HCT116 (cell line): Measurements from ENCODE around the gene NT5C1B. TPM values are rescaled to one million over a fixed set of nuclear protein-coding genes. Genes with fewer than 3 reads are reported as not detected.

ENCODE experiments used
- ATAC-seq: fragments of 200-7000 bp; cut with Tn5 transposase; 2 replicates; pipeline ENCODE4 v1.9.1; 2020; ENCODE audit warnings: mild to moderate bottlenecking, moderate library complexity
- BruUV-seq: library from RNA; stranded (reverse); fragments of 400-500 nt; replicated peaks from 2 replicates; lab custom pipeline; 2021; lab: Mats Ljungman, UMichigan
- CTCF ChIA-PET: fragments of 300-600 bp; sonication (Branson Sonifier 250); formaldehyde crosslinking; loops from one replicate; lab custom pipeline; 2021; ENCODE audit warnings: antibody characterized with exemption; lab: Charles Lee
- POLR2A ChIA-PET: fragments of 300-600, 350-600 bp; sonication (Branson Sonifier 250); formaldehyde crosslinking; loops from one replicate; lab custom pipeline; 2021; ENCODE audit warnings: antibody characterized with exemption; lab: Charles Lee
- RAD21 ChIA-PET, 2 experiments: fragments of 300-600 bp; sonication (Branson Sonifier 250); formaldehyde crosslinking; loops; one replicate each; lab custom pipeline; 2023; ENCODE audit warnings: low total read pairs in 2 of 2; ENCODE audit not compliant: uncharacterized antibody in 2 of 2, unreplicated experiment in 2 of 2, low non-redundant PET in 1 of 2; lab: Charles Lee
- DNase-seq: peaks from one replicate; pipeline ENCODE4 v3.0.0-alpha.2; 2010; ENCODE audit warnings: low read depth, low spot score
- H2AFZ ChIP-seq: fragments of 200-600 bp; shearing (Covaris generic), sonication (generic); 2 replicates; pipeline ENCODE4 v1.6.1; 2017; ENCODE audit warnings: low read depth, mixed run types, mixed read lengths, antibody characterized with exemption, low read length; ENCODE audit not compliant: poor library complexity, severe bottlenecking
- H3K27ac ChIP-seq: 2 replicates; pipeline ENCODE4 v1.5.1; 2012; ENCODE audit warnings: low read depth, low read length
- H3K27me3 ChIP-seq: fragments of 200-600 bp; sonication (generic); 2 replicates; pipeline ENCODE4 v1.6.1; 2016; ENCODE audit warnings: mixed run types, low read length, mixed read lengths; ENCODE audit not compliant: insufficient read depth
- H3K36me3 ChIP-seq, 2 experiments: fragments of 200-500 bp in 1 of 2; fragments of 200-600 bp in 1 of 2; sonication (Bioruptor generic) in 1 of 2; sonication (generic) in 1 of 2; 2 replicates each; pipeline versions ENCODE4 v1.5.1 to v1.6.1; 2014 to 2016; ENCODE audit warnings: low read length in 2 of 2, inconsistent platforms in 1 of 2, mixed read lengths in 1 of 2, mixed run types in 1 of 2; ENCODE audit not compliant: insufficient read depth in 2 of 2, control insufficient read depth in 1 of 2
- H3K4me1 ChIP-seq, 2 experiments: fragments of 200-600 bp in 1 of 2; sonication (generic) in 1 of 2; 2 replicates each; pipeline versions ENCODE4 v1.5.1 to v1.6.1; 2012 to 2017; ENCODE audit warnings: low read length in 2 of 2, inconsistent platforms in 1 of 2, mild to moderate bottlenecking in 1 of 2, mixed read lengths in 1 of 2, mixed run types in 1 of 2, moderate library complexity in 1 of 2; ENCODE audit not compliant: insufficient read depth in 2 of 2, control insufficient read depth in 1 of 2
- H3K4me2 ChIP-seq: fragments of 200-600 bp; sonication (generic); 2 replicates; pipeline ENCODE4 v1.6.1; 2017; ENCODE audit warnings: mixed run types, low read length, mixed read lengths
- H3K4me3 ChIP-seq, 2 experiments: fragments of 200-600 bp in 1 of 2; sonication (generic) in 1 of 2; replicated peaks in 1 of 2; 2 replicates each; pipeline ENCODE4 v1.5.1; 2011 to 2016; ENCODE audit warnings: low read length in 2 of 2, control low read depth in 1 of 2, low read depth in 1 of 2, mild to moderate bottlenecking in 1 of 2, mixed read lengths in 1 of 2, mixed run types in 1 of 2
- H3K79me2 ChIP-seq: fragments of 200-600 bp; sonication (generic); 2 replicates; pipeline ENCODE4 v1.6.1; 2017; ENCODE audit warnings: mild to moderate bottlenecking, mixed run types, low read length, moderate library complexity, mixed read lengths; ENCODE audit not compliant: insufficient read depth
- H3K9ac ChIP-seq: fragments of 200-600 bp; sonication (generic); 2 replicates; pipeline ENCODE4 v1.6.1; 2016; ENCODE audit warnings: low read length, mixed read lengths
- H3K9me2 ChIP-seq: fragments of 200-600 bp; sonication (generic), shearing (Covaris generic); 2 replicates; pipeline ENCODE4 v1.6.1; 2017; ENCODE audit warnings: mixed run types, mild to moderate bottlenecking, moderate library complexity; ENCODE audit not compliant: insufficient read depth
- H3K9me3 ChIP-seq, 2 experiments: fragments of 200-500 bp in 1 of 2; fragments of 200-600 bp in 1 of 2; sonication (Bioruptor generic) in 1 of 2; sonication (generic) in 1 of 2; 2 replicates each; pipeline ENCODE4 v1.6.1; 2014 to 2017; ENCODE audit warnings: low read length in 2 of 2, mixed read lengths in 2 of 2, inconsistent platforms in 1 of 2, low read depth in 1 of 2, mild to moderate bottlenecking in 1 of 2, mixed run types in 1 of 2, moderate library complexity in 1 of 2; ENCODE audit not compliant: control insufficient read depth in 1 of 2, insufficient read depth in 1 of 2
- H4K20me1 ChIP-seq: fragments of 200-600 bp; sonication (generic), shearing (Covaris generic); 2 replicates; pipeline ENCODE4 v1.6.1; 2017; ENCODE audit warnings: mixed run types, mild to moderate bottlenecking, moderate library complexity; ENCODE audit not compliant: insufficient read depth
- CBX3 ChIP-seq: IDR thresholded peaks from 2 replicates; pipeline ENCODE4 v1.6.1; 2012; ENCODE audit warnings: low read depth
- CEBPB ChIP-seq: IDR thresholded peaks from 2 replicates; pipeline ENCODE4 v1.6.1; 2012; ENCODE audit warnings: low read depth
- EGR1 ChIP-seq: IDR thresholded peaks from 2 replicates; pipeline ENCODE4 v1.6.1; 2012; ENCODE audit warnings: low read depth
- ELF1 ChIP-seq: IDR thresholded peaks from 2 replicates; pipeline ENCODE4 v1.6.1; 2012; ENCODE audit warnings: low read depth, borderline replicate concordance
- EZH2 ChIP-seq: fragments of 200-600 bp; sonication (generic); IDR thresholded peaks from 2 replicates; pipeline ENCODE4 v1.6.1; 2017; ENCODE audit warnings: antibody characterized with exemption, mixed run types
- EZH2phosphoT487 ChIP-seq: fragments of 200-600 bp; IDR thresholded peaks from 2 replicates; pipeline ENCODE4 v1.6.1; 2018; ENCODE audit warnings: antibody characterized with exemption, borderline replicate concordance
- JUND ChIP-seq: IDR thresholded peaks from 2 replicates; pipeline ENCODE4 v1.6.1; 2012
- POLR2A ChIP-seq: IDR thresholded peaks from 2 replicates; pipeline ENCODE4 v1.7.0; 2011; ENCODE audit warnings: borderline replicate concordance; ENCODE audit not compliant: insufficient read depth, insufficient read length; ENCODE audit errors: extremely low read depth
- POLR2AphosphoS5 ChIP-seq: IDR thresholded peaks from 2 replicates; pipeline ENCODE4 v1.6.1; 2011; ENCODE audit warnings: mild to moderate bottlenecking, low read depth, low read length, moderate library complexity
- RAD21 ChIP-seq: IDR thresholded peaks from 2 replicates; pipeline ENCODE4 v1.6.1; 2012; ENCODE audit warnings: low read depth, mild to moderate bottlenecking
- SIN3A ChIP-seq: IDR thresholded peaks from 2 replicates; pipeline ENCODE4 v1.6.1; 2012; ENCODE audit warnings: low read depth
- SRF ChIP-seq: IDR thresholded peaks from 2 replicates; pipeline ENCODE4 v1.6.1; 2012; ENCODE audit warnings: low read depth
- YY1 ChIP-seq: IDR thresholded peaks from 2 replicates; pipeline ENCODE4 v1.6.1; 2011; ENCODE audit warnings: low read length, low read depth, moderate library complexity, mild to moderate bottlenecking; ENCODE audit not compliant: insufficient replicate concordance; ENCODE audit errors: extremely low read depth
- ZFX ChIP-seq: fragments of 450-650 bp; IDR thresholded peaks from 2 replicates; pipeline ENCODE4 v1.6.1; 2017
- ZNF274 ChIP-seq: fragments of 200-500 bp; sonication (Bioruptor generic); IDR thresholded peaks from 2 replicates; pipeline ENCODE4 v1.6.1; 2014; ENCODE audit warnings: mild to moderate bottlenecking, low read depth, low read length, inconsistent platforms
- intact Hi-C: fragments of 100-400 bp; cut with micrococcal nuclease; formaldehyde crosslinking; loops from 2 replicates; pipeline ENCODE4 v1.10.0; 2022
- total RNA-seq: library from RNA; stranded (reverse); gene quantifications from one replicate; pipeline ENCODE4 v1.2.1, GENCODE V29; 2021; ENCODE audit not compliant: unreplicated experiment
- TF ChIP-seq, protein P1 (sequence below): IDR thresholded peaks from 2 replicates; pipeline ENCODE4 v1.6.1; 2012
- TF ChIP-seq, protein P2 (sequence below): IDR thresholded peaks from 2 replicates; pipeline ENCODE4 v1.6.1; 2012
- TF ChIP-seq, protein P3 (sequence below): IDR thresholded peaks from 2 replicates; pipeline ENCODE4 v1.6.1; 2012; ENCODE audit warnings: low read depth

Gene NT5C1B
- total RNA-seq, 1 experiment from 2014 or later = not detected

DNA sequence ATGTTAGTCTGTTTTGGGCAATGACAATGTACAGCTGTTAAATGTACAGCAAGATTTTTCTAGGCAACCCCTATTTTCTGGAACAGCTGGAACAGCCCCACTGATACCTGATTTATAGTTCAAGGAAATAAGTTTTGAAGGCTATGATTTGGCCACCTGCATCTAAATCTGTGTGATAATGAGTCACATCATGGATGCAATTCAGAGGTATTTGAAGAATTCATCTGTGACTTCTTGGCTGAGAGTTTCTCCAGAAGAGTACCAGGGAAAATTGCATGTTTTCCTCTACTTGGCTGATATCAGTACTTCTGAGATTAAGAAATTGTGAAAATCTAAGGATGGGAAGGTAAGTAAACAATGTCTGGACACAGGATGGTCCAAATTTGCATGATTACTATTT is 40.7 kb upstream of the NT5C1B start:
- Histone ChIP-seq H3K9me3 (no peaks in the 10 kb centered on the region), H3K79me2 (no peaks in the 10 kb centered on the region), H3K4me2 (no peak overlapping the region), H3K27ac (no peak overlapping the region), H3K4me3 (no peak overlapping the region), H2AFZ (no peak overlapping the region), H3K9me2 (no peaks in the 10 kb centered on the region), H3K9ac (no peak overlapping the region), H3K27me3 (no peaks in the 10 kb centered on the region), H4K20me1 (no peaks in the 10 kb centered on the region), H3K4me1 (no peaks in the 10 kb centered on the region), H3K36me3 (no peaks in the 10 kb centered on the region)
- DNase-seq (no peak), ATAC-seq (no peak)
- no TSS peak for BruUV-seq
- RAD21 ChIA-PET = no interaction called here
- TF ChIP-seq CBX3 (no peak), ZNF274 (no peak), POLR2A (no peak)
- POLR2A ChIA-PET = no interaction called here
- CTCF ChIA-PET = no interaction called here
- intact Hi-C loops = no loop called here

DNA sequence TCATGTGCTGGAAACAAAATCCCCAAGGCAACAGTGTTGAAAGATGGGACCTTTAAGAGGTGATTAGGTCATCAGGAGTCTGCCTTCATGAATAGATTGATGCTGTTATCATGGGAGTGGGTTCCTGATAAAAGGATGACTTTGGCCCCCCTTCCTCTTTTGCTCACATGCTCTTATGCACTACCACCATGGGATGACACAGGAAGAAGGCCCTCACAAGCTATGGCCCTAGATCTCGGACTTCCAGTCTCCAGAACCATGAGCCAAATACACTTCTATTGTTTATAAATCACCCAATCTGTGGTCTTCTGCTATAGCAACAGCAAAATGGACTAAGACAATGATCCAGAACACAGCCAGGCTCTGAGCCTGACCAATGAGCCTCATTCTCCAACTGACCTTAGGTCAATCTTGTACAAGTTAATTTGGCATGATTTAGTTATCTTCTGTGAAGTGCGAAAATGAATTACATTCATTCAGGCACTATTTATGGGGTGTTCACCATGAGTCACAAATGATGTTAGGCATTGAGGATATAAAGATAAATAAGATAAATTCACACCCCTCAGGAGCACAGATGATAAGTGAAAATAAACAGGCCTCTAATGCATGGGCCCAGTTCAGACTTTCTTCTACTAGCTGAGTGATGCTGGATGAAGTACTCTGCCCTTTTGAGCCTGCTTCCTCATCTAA is 37.7 kb upstream of the NT5C1B start:
- Histone ChIP-seq H3K4me2 (no peak overlapping the region), H3K4me1 (no peaks in the 10 kb centered on the region), H3K27ac (no peak overlapping the region), H3K36me3 (no peaks in the 10 kb centered on the region), H3K9ac (no peak overlapping the region), H3K27me3 (no peaks in the 10 kb centered on the region), H3K4me3 (no peak overlapping the region), H4K20me1 (no peaks in the 10 kb centered on the region), H3K79me2 (no peaks in the 10 kb centered on the region), H3K9me2 (no peaks in the 10 kb centered on the region), H2AFZ (no peak overlapping the region), H3K9me3 (no peaks in the 10 kb centered on the region)
- BruUV-seq = no TSS peak
- ChIA-PET POLR2A (no interaction called here), RAD21 (no interaction called here), CTCF (no interaction called here)
- DNase-seq = no peak
- intact Hi-C loops = no loop called here
- TF ChIP-seq JUND (no peak), EZH2 (no peak), ZNF274 (no peak), EZH2phosphoT487 (no peak), SRF (no peak), EGR1 (no peak), CEBPB (no peak), YY1 (no peak), RAD21 (no peak), POLR2AphosphoS5 (no peak), ELF1 (no peak), CBX3 (no peak), SIN3A (no peak), ZFX (no peak), POLR2A (no peak)
- TF ChIP-seq, protein P1, sequence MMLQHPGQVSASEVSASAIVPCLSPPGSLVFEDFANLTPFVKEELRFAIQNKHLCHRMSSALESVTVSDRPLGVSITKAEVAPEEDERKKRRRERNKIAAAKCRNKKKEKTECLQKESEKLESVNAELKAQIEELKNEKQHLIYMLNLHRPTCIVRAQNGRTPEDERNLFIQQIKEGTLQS = no peak
- TF ChIP-seq, protein P2, sequence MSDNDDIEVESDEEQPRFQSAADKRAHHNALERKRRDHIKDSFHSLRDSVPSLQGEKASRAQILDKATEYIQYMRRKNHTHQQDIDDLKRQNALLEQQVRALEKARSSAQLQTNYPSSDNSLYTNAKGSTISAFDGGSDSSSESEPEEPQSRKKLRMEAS = no peak
- TF ChIP-seq, protein P3, sequence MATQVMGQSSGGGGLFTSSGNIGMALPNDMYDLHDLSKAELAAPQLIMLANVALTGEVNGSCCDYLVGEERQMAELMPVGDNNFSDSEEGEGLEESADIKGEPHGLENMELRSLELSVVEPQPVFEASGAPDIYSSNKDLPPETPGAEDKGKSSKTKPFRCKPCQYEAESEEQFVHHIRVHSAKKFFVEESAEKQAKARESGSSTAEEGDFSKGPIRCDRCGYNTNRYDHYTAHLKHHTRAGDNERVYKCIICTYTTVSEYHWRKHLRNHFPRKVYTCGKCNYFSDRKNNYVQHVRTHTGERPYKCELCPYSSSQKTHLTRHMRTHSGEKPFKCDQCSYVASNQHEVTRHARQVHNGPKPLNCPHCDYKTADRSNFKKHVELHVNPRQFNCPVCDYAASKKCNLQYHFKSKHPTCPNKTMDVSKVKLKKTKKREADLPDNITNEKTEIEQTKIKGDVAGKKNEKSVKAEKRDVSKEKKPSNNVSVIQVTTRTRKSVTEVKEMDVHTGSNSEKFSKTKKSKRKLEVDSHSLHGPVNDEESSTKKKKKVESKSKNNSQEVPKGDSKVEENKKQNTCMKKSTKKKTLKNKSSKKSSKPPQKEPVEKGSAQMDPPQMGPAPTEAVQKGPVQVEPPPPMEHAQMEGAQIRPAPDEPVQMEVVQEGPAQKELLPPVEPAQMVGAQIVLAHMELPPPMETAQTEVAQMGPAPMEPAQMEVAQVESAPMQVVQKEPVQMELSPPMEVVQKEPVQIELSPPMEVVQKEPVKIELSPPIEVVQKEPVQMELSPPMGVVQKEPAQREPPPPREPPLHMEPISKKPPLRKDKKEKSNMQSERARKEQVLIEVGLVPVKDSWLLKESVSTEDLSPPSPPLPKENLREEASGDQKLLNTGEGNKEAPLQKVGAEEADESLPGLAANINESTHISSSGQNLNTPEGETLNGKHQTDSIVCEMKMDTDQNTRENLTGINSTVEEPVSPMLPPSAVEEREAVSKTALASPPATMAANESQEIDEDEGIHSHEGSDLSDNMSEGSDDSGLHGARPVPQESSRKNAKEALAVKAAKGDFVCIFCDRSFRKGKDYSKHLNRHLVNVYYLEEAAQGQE = no peak
- ATAC-seq = no peak
